Panc1 (cell line): ENCODE results near the gene CELF1.

Experiments used
- CTCF ChIP-seq: fragments of 450-650 bp; IDR thresholded peaks from 2 replicates; pipeline ENCODE4 v1.5.1; 2017; ENCODE audit warnings: mild to moderate bottlenecking
- POLR2AphosphoS5 ChIP-seq: IDR thresholded peaks from 2 replicates; pipeline ENCODE4 v1.6.1; 2012; ENCODE audit warnings: mild to moderate bottlenecking, low read depth, low read length, moderate library complexity
- REST ChIP-seq, 2 experiments: IDR thresholded peaks; 2 replicates each; pipeline ENCODE4 v1.6.1; 2011 to 2012; ENCODE audit warnings: low read depth in 2 of 2, control low read depth in 1 of 2, low read length in 1 of 2, mild to moderate bottlenecking in 1 of 2, moderate library complexity in 1 of 2; ENCODE audit not compliant: insufficient read depth in 1 of 2

GRCh38 chr11:47448566-47449427 is 104.1 kb downstream of the CELF1 start, which contains the start of gene RAPSN:
- TF ChIP-seq REST (IDR thresholded peaks at IDR 0.05; ENCODE audit: insufficient read depth in 1 of 2, low read depth in 2 of 2, low read length in 1 of 2): no peak
- TF ChIP-seq CTCF: no peak
- no peak for TF ChIP-seq POLR2AphosphoS5
